Measurements from ENCODE around the gene TMEM151B.

Gene TMEM151B

GRCh38 chr6:44339301-44339700 is 69.1 kb downstream of the TMEM151B start:
- TF ChIP-seq FOXP2 (optimal IDR thresholded peaks at IDR 0.05; ENCODE audit: borderline replicate concordance, extremely low read depth, extremely low read length, insufficient read depth): no peak
- no peak for TF ChIP-seq SIN3A (IDR thresholded peaks at IDR 0.05; ENCODE audit: borderline replicate concordance, insufficient read depth, low read length)
- TF ChIP-seq REST (IDR thresholded peaks at IDR 0.05; ENCODE audit: insufficient read depth in 1 of 2, low read depth in 2 of 2, low read length in 2 of 2): no peak
- no peak for TF ChIP-seq POLR2AphosphoS5 (IDR thresholded peaks at IDR 0.05; ENCODE audit: low read depth, low read length)
- TF ChIP-seq TAF1 (IDR thresholded peaks at IDR 0.05; ENCODE audit: borderline replicate concordance, insufficient read depth, low read length): no peak

- TF ChIP-seq TAF1 (IDR thresholded peaks at IDR 0.05; ENCODE audit: borderline replicate concordance, insufficient read depth, low read length): no peak
These were observed 69.7 kb downstream of the TMEM151B start for GRCh38 chr6:44339763-44340625.

- TF ChIP-seq REST (IDR thresholded peaks at IDR 0.05; ENCODE audit: insufficient read depth in 1 of 2, low read depth in 2 of 2, low read length in 2 of 2) (no peak), TAF1 (IDR thresholded peaks at IDR 0.05; ENCODE audit: borderline replicate concordance, insufficient read depth, low read length) (no peak), SIN3A (IDR thresholded peaks at IDR 0.05; ENCODE audit: borderline replicate concordance, insufficient read depth, low read length) (no peak), FOXP2 (optimal IDR thresholded peaks at IDR 0.05; ENCODE audit: borderline replicate concordance, extremely low read depth, extremely low read length, insufficient read depth) (no peak), POLR2AphosphoS5 (IDR thresholded peaks at IDR 0.05; ENCODE audit: low read depth, low read length) (no peak)
These were observed 71.0 kb downstream of the TMEM151B start for GRCh38 chr6:44341095-44341890.

- TF ChIP-seq REST (IDR thresholded peaks at IDR 0.05; ENCODE audit: insufficient read depth in 1 of 2, low read depth in 2 of 2, low read length in 2 of 2) (no peak), SIN3A (IDR thresholded peaks at IDR 0.05; ENCODE audit: borderline replicate concordance, insufficient read depth, low read length) (no peak), POLR2AphosphoS5 (IDR thresholded peaks at IDR 0.05; ENCODE audit: low read depth, low read length) (no peak), TAF1 (IDR thresholded peaks at IDR 0.05; ENCODE audit: borderline replicate concordance, insufficient read depth, low read length) (no peak), FOXP2 (optimal IDR thresholded peaks at IDR 0.05; ENCODE audit: borderline replicate concordance, extremely low read depth, extremely low read length, insufficient read depth) (no peak)
These were observed 71.8 kb downstream of the TMEM151B start for GRCh38 chr6:44342052-44342451.

GRCh38 chr6:44342489-44342888 is 72.2 kb downstream of the TMEM151B start, which contains the start of gene SPATS1:
TSS of gene SPATS1 (plus strand) at chr6:44342650. CDS start at chr6:44343096, 446 bp downstream.
- TF ChIP-seq TAF1 (IDR thresholded peaks at IDR 0.05; ENCODE audit: borderline replicate concordance, insufficient read depth, low read length) (no peak), REST (IDR thresholded peaks at IDR 0.05; ENCODE audit: insufficient read depth in 1 of 2, low read depth in 2 of 2, low read length in 2 of 2) (no peak), POLR2AphosphoS5 (IDR thresholded peaks at IDR 0.05; ENCODE audit: low read depth, low read length) (no peak), FOXP2 (optimal IDR thresholded peaks at IDR 0.05; ENCODE audit: borderline replicate concordance, extremely low read depth, extremely low read length, insufficient read depth) (no peak), SIN3A (IDR thresholded peaks at IDR 0.05; ENCODE audit: borderline replicate concordance, insufficient read depth, low read length) (no peak)

Data from PFSK-1 (cell line).